MCF 10A (cell line): Measurements from ENCODE around the gene HDAC3. TPM values are rescaled to one million over a fixed set of nuclear protein-coding genes. Genes with fewer than 3 reads are reported as not detected.

Source experiments
- BruUV-seq: library from RNA; stranded (reverse); fragments of 400-500 nt; replicated peaks from 2 replicates; lab custom pipeline; 2021; lab: Mats Ljungman, UMichigan
- CTCF ChIA-PET: fragments of 300-600 bp; sonication (Branson Sonifier 250); formaldehyde crosslinking; extraction: SDS; loops from one replicate; lab custom pipeline; 2021; ENCODE audit warnings: antibody characterized with exemption, inconsistent platforms; lab: Yijun Ruan, JAX
- POLR2A ChIA-PET: fragments of 300-600, 350-650 bp; sonication (Branson Sonifier 250); formaldehyde crosslinking; extraction: SDS; loops from one replicate; lab custom pipeline; 2020; ENCODE audit warnings: antibody characterized with exemption, inconsistent platforms; lab: Yijun Ruan, JAX
- DNase-seq: peaks from one replicate; pipeline ENCODE4 v3.0.0-alpha.2; 2018; ENCODE audit not compliant: unreplicated experiment
- H3K27ac Mint-ChIP-seq: one replicate; pipeline ENCODE4 v1.8.0; 2022; ENCODE audit warnings: mild to moderate bottlenecking, low read depth, mixed read lengths; ENCODE audit not compliant: unreplicated experiment
- H3K27me3 Mint-ChIP-seq: one replicate; pipeline ENCODE4 v1.8.0; 2022; ENCODE audit warnings: mixed read lengths; ENCODE audit not compliant: insufficient read depth, unreplicated experiment
- H3K36me3 Mint-ChIP-seq: one replicate; pipeline ENCODE4 v1.8.0; 2022; ENCODE audit warnings: mild to moderate bottlenecking, moderate library complexity, mixed read lengths; ENCODE audit not compliant: insufficient read depth, unreplicated experiment
- H3K4me1 Mint-ChIP-seq: one replicate; pipeline ENCODE4 v1.8.0; 2022; ENCODE audit warnings: mixed read lengths; ENCODE audit not compliant: insufficient read depth, unreplicated experiment
- H3K4me3 Mint-ChIP-seq: one replicate; pipeline ENCODE4 v1.8.0; 2022; ENCODE audit warnings: mild to moderate bottlenecking, moderate library complexity, mixed read lengths; ENCODE audit not compliant: unreplicated experiment
- H3K9me3 Mint-ChIP-seq: one replicate; pipeline ENCODE4 v1.8.0; 2022; ENCODE audit warnings: mixed read lengths; ENCODE audit not compliant: unreplicated experiment
- intact Hi-C: fragments of 100-400 bp; cut with micrococcal nuclease; formaldehyde crosslinking; loops from 2 replicates; pipeline ENCODE4 v1.14.1; 2022
- total RNA-seq: library from RNA; stranded (reverse); gene quantifications from 2 replicates; pipeline ENCODE4 v1.2.3, GENCODE V29; 2022
- TF ChIP-seq, protein P1 (sequence below): fragments of 200-600 bp; IDR thresholded peaks from one replicate; pipeline ENCODE4 v1.8.0; 2022; ENCODE audit warnings: antibody characterized with exemption, mild to moderate bottlenecking; ENCODE audit not compliant: unreplicated experiment

Gene HDAC3
- total RNA-seq, 1 experiment from 2014 or later = 83.5 TPM

DNA sequence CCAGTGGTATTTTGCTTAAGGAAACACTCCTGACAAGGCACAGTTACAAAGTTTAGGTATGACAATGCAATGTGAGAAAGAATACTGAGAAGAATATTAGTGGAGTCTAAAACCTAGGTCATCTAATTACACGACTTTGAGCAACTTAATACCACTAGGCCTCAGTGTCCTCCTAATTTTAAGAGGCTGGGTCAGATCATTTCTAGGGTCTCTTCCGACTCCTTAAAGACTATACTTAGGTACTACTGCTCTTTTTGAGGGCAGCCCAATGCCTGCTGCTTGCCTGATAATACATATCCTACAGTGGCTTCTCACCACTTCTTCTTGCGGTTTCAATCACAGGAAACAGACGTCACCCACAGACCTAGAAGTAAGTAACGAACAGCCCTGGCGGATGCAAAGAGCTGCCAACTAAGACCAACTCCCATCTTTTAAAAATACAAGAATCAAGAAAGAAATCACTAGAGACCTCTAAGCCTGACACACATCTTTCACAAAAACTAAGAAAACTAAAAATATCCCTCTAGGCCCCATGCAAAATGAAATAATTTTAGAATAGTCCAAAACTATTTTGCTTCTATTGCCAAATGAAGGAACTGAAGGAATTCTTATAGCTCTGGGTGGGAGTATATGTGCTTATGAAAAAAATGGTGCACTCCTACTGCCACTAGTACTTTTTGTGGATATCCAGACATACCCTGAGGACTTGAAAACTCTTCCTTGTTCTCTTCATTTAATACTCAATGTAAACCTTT lies 30.9 kb downstream of the HDAC3 start:
- peak overlapping the region; percentile 17 for H3K4me3 Mint-ChIP-seq

GRCh38 chr5:141603923-141604717 lies 32.5 kb downstream of the HDAC3 start:
- H3K27me3 Mint-ChIP-seq = no peaks in the 10 kb centered on the region
- CTCF ChIA-PET = interaction anchor here (0.6 to 9.1 kb wide), 9 partner anchors 11 to 207 kb away, joined by 3 to 165 read pairs (median 3); partner anchors contain the start of genes DIAPH1, PCDHGB5 and RELL2
- H3K4me3 Mint-ChIP-seq = peak overlapping the region; percentile 63
- TSS peak; percentile 80 for BruUV-seq
- H3K4me1 Mint-ChIP-seq = peaks cover 38% of the 10 kb centered on the region
- H3K27ac Mint-ChIP-seq = peak overlapping the region; percentile 98
- POLR2A ChIA-PET = interaction anchor here (0.6 to 14.7 kb wide), 11 partner anchors 11 to 387 kb away, joined by 3 to 385 read pairs (median 4); partner anchors contain the start of genes DIAPH1, HDAC3 and RELL2
- TF ChIP-seq, protein P1, sequence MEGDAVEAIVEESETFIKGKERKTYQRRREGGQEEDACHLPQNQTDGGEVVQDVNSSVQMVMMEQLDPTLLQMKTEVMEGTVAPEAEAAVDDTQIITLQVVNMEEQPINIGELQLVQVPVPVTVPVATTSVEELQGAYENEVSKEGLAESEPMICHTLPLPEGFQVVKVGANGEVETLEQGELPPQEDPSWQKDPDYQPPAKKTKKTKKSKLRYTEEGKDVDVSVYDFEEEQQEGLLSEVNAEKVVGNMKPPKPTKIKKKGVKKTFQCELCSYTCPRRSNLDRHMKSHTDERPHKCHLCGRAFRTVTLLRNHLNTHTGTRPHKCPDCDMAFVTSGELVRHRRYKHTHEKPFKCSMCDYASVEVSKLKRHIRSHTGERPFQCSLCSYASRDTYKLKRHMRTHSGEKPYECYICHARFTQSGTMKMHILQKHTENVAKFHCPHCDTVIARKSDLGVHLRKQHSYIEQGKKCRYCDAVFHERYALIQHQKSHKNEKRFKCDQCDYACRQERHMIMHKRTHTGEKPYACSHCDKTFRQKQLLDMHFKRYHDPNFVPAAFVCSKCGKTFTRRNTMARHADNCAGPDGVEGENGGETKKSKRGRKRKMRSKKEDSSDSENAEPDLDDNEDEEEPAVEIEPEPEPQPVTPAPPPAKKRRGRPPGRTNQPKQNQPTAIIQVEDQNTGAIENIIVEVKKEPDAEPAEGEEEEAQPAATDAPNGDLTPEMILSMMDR = no peak
- peak; percentile 98 for DNase-seq
- intact Hi-C loops = loop anchor here (1.0 to 10.0 kb wide), 2 partner anchors 15 to 629 kb away; no protein-coding TSS in a partner anchor
- H3K36me3 Mint-ChIP-seq = peaks cover 18% of the 10 kb centered on the region
- H3K9me3 Mint-ChIP-seq = no peaks in the 10 kb centered on the region

More for the DNA sequence above, 30.9 kb downstream of the HDAC3 start:
- intact Hi-C loops = loop anchor here (10.0 kb wide), 1 partner anchor 631 kb away; no protein-coding TSS in a partner anchor
- H3K4me1 Mint-ChIP-seq = peaks cover 44% of the 10 kb centered on the region
- H3K27ac Mint-ChIP-seq = peak overlapping the region; percentile 98
- peaks cover 24% of the 10 kb centered on the region for H3K36me3 Mint-ChIP-seq
- H3K9me3 Mint-ChIP-seq = no peaks in the 10 kb centered on the region
- CTCF ChIA-PET = interaction anchor here (0.5 to 1.1 kb wide), 4 partner anchors 11 to 37 kb away, joined by 4 to 7 read pairs (median 6); no protein-coding TSS in a partner anchor
- TF ChIP-seq, protein P1 = no peak
- H3K27me3 Mint-ChIP-seq = no peaks in the 10 kb centered on the region
- peak; percentile 63 for DNase-seq
- no TSS peak for BruUV-seq
- POLR2A ChIA-PET = interaction anchor here (1.0 to 14.7 kb wide), 6 partner anchors 9 to 31 kb away, joined by 3 to 385 read pairs (median 18); partner anchors contain the start of genes DIAPH1, HDAC3 and RELL2

GRCh38 chr5:141602606-141603005 lies 34.0 kb downstream of the HDAC3 start:
- TF ChIP-seq, protein P1 = no peak
- peaks cover 37% of the 10 kb centered on the region for H3K4me1 Mint-ChIP-seq
- no peaks in the 10 kb centered on the region for H3K9me3 Mint-ChIP-seq
- ChIA-PET CTCF (interaction anchor here (0.6 to 9.1 kb wide), 10 partner anchors 9 to 519 kb away, joined by 3 to 165 read pairs (median 3); partner anchors contain the start of gene DIAPH1), POLR2A (interaction anchor here (0.8 to 14.7 kb wide), 6 partner anchors 9 to 973 kb away, joined by 3 to 385 read pairs (median 22); partner anchors contain the start of genes DIAPH1, HDAC3 and RELL2)
- no TSS peak for BruUV-seq
- no peak for DNase-seq
- intact Hi-C loops = loop anchor here (10.0 kb wide), 1 partner anchor 628 kb away; no protein-coding TSS in a partner anchor
- H3K36me3 Mint-ChIP-seq = peaks cover 18% of the 10 kb centered on the region
- H3K4me3 Mint-ChIP-seq = no peak overlapping the region
- H3K27ac Mint-ChIP-seq = peak overlapping the region; percentile 98
- H3K27me3 Mint-ChIP-seq = no peaks in the 10 kb centered on the region
